ENCODE measurements around the gene DEGS2. TPM values are rescaled to one million over a fixed set of nuclear protein-coding genes. Genes with fewer than 3 reads are reported as not detected.

Gene DEGS2
- total RNA-seq, 1 donor from 2014 or later, result 0.06 TPM

- TF ChIP-seq, protein P1, sequence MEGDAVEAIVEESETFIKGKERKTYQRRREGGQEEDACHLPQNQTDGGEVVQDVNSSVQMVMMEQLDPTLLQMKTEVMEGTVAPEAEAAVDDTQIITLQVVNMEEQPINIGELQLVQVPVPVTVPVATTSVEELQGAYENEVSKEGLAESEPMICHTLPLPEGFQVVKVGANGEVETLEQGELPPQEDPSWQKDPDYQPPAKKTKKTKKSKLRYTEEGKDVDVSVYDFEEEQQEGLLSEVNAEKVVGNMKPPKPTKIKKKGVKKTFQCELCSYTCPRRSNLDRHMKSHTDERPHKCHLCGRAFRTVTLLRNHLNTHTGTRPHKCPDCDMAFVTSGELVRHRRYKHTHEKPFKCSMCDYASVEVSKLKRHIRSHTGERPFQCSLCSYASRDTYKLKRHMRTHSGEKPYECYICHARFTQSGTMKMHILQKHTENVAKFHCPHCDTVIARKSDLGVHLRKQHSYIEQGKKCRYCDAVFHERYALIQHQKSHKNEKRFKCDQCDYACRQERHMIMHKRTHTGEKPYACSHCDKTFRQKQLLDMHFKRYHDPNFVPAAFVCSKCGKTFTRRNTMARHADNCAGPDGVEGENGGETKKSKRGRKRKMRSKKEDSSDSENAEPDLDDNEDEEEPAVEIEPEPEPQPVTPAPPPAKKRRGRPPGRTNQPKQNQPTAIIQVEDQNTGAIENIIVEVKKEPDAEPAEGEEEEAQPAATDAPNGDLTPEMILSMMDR (conservative IDR thresholded peaks at IDR 0.05; ENCODE audit: low read depth, low read length), result no peak
- no peak for DNase-seq (ENCODE audit: low read depth)
- H3K4me3 ChIP-seq (ENCODE audit: low read depth, low read length), result no peak overlapping the region
Measured at GRCh38 chr14:100200311-100200710, 40.9 kb upstream of the DEGS2 start.

DNA sequence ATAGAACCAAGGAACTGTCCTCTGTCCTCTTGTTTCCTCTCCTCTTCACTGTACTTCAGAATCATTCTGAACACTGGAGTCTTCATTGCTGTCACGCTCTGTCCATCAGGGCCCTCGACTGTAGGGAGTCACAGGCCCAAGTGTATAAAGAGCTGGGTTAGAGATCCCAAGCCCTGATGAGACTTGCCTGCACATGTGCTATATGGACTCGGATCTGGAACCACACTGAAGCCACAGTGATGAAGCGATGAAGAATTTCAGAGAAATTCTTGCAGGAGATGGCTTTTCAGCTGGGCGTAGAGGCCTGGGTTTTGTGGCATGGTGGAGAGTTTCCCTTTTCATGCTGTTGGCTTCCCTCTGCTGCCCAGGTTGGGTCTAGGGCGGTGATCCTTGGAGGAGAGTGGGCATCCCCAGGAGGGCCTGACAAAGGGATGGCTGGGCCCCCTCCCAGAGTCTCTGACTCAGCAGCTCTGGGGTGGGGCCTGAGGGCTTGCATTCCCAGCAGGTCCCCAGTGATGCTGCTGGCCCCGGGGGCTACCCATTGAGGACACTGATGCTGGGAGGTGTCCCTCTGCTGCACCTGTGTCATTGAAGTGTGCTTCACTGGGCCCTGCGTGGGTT is 39.9 kb upstream of the DEGS2 start:
- TF ChIP-seq, protein P1 (conservative IDR thresholded peaks at IDR 0.05; ENCODE audit: low read depth, low read length), result no peak
- H3K4me3 ChIP-seq (ENCODE audit: low read depth, low read length), result no peak overlapping the region
- DNase-seq (ENCODE audit: low read depth), result no peak

- H3K4me3 ChIP-seq (ENCODE audit: low read depth, low read length), result peak overlapping the region; percentile 51
- DNase-seq (ENCODE audit: low read depth), result no peak
- TF ChIP-seq, protein P1 (conservative IDR thresholded peaks at IDR 0.05; ENCODE audit: low read depth, low read length), result no peak
Measured at GRCh38 chr14:100193417-100194357, 34.2 kb upstream of the DEGS2 start.

DNA sequence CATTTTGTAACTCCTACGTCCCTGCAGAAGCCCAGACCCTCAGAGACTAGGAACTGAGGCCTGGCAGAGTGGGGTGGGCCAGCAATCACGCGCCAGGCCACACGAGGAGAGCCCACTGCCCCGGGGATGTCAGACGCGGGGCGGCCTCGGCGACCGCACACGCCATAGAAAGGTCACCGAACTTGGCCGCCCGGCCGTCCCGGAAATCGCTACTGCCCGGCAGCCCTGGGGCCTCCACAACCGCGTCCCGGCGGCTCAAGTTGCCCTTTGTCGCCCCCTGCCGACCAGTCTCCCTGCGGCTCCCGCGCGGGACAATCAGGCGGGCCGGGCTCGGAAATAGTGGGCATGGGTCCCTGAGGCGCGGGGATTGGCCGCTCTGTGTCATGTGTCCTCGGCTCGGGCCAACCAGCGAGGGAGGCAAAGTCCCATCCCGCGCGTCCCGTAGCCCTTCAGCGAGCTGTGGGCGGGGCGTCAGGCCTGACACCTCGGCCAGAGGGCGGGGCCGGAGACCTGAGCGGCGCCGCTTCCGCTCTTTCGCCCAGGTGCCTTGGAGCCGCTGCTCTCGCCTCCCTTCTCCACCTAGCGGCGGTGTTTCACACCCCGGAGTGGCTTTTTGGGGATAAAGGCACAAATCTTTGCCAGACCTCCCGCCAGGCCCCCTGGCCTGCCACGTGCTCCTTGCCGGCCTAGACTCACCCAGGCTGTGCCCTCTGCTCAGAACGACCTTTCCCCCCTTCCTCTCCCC is 33.4 kb upstream of the DEGS2 start:
- TF ChIP-seq, protein P1 (conservative IDR thresholded peaks at IDR 0.05; ENCODE audit: low read depth, low read length), result peak; percentile 66

GRCh38 chr14:100192250-100192671 is 32.8 kb upstream of the DEGS2 start:
- H3K4me3 ChIP-seq (ENCODE audit: low read depth, low read length), result peak overlapping the region; percentile 56
- DNase-seq (ENCODE audit: low read depth), result no peak
- TF ChIP-seq, protein P1 (conservative IDR thresholded peaks at IDR 0.05; ENCODE audit: low read depth, low read length), result no peak

More for the DNA sequence above, 33.4 kb upstream of the DEGS2 start:
- DNase-seq (ENCODE audit: low read depth), result peak; percentile 56
- peak overlapping the region; percentile 56 for H3K4me3 ChIP-seq (ENCODE audit: low read depth, low read length)

DNA sequence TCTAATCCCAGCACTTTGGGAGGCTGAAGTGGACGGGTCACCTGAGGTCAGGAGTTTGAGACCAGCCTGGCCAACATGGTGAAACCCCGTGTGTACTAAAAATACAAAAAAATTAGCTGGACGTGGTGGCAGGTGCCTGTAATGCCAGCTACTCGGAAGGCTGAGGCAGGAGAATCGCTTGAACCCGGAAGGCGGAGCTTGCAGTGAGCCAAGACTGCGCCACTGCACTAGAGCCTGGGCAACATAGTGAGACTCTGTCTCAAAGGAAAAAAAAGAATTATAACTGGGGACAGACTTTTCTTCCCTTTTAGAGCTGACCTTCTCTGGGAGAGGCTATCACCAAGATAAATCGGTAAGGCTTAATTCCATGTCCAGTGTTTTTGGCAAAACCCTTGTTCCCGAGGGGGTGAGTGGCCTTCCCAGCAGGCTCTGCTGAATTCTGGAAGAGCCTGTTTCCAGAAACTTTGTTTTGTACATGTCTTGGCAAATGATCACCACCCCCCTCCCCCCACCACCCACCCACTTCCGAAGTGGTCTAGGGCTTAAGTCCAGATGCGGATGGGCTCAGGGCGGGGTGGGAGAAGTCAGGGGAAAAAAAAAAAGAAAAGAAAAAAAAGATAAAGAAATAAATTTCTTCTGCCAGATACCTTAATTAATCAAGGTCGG is 32.3 kb upstream of the DEGS2 start:
- TF ChIP-seq, protein P1 (conservative IDR thresholded peaks at IDR 0.05; ENCODE audit: low read depth, low read length), result no peak
- DNase-seq (ENCODE audit: low read depth), result no peak
- H3K4me3 ChIP-seq (ENCODE audit: low read depth, low read length), result no peak overlapping the region
